LNCaP clone FGC (cell line): ENCODE data around the gene SELENOM.

ENCODE experiments used
- DNase-seq: peaks from one replicate; pipeline ENCODE4 v3.0.0-alpha.2; 2011; ENCODE audit warnings: low read depth
- H3K4me3 ChIP-seq: 2 replicates; pipeline ENCODE4 v1.5.1; 2011; ENCODE audit warnings: mild to moderate bottlenecking, low read depth, low read length, control low read depth
- CTCF ChIP-seq: IDR thresholded peaks from 2 replicates; pipeline ENCODE4 v1.5.1; 2012; ENCODE audit warnings: mild to moderate bottlenecking; ENCODE audit not compliant: control insufficient read depth, insufficient read depth; ENCODE audit errors: extremely low read depth

Gene SELENOM

GRCh38 chr22:31093086-31093850 lies 14.1 kb downstream of the SELENOM start:
- no peak for TF ChIP-seq CTCF
- H3K4me3 ChIP-seq = no peak overlapping the region
- DNase-seq = no peak

- no peak for DNase-seq
- no peak for TF ChIP-seq CTCF
- no peak overlapping the region for H3K4me3 ChIP-seq
These were observed 15.2 kb downstream of the SELENOM start for GRCh38 chr22:31092161-31092560.

GRCh38 chr22:31091106-31091975 lies 16.0 kb downstream of the SELENOM start:
- no peak for DNase-seq
- no peak for TF ChIP-seq CTCF
- no peak overlapping the region for H3K4me3 ChIP-seq

- TF ChIP-seq CTCF = no peak
- DNase-seq = no peak
- no peak overlapping the region for H3K4me3 ChIP-seq
These were observed 16.9 kb downstream of the SELENOM start for GRCh38 chr22:31090217-31091085.

GRCh38 chr22:31089160-31090100 lies 17.9 kb downstream of the SELENOM start:
- TF ChIP-seq CTCF = peak; percentile 76
- H3K4me3 ChIP-seq = no peak overlapping the region
- no peak for DNase-seq
